Ishikawa (cell line): Measurements from ENCODE around the gene UTY.

Experiments
- CEBPB ChIP-seq: IDR thresholded peaks from 2 replicates; pipeline ENCODE4 v1.6.1; 2012
- CREB1 ChIP-seq: IDR thresholded peaks from 2 replicates; pipeline ENCODE4 v1.6.1; 2012; ENCODE audit warnings: low read depth
- EGR1 ChIP-seq: IDR thresholded peaks from 2 replicates; pipeline ENCODE4 v1.6.1; 2012
- EP300 ChIP-seq: IDR thresholded peaks from 2 replicates; pipeline ENCODE4 v1.6.1; 2012; ENCODE audit warnings: borderline replicate concordance
- NFIC ChIP-seq: IDR thresholded peaks from 2 replicates; pipeline ENCODE4 v1.6.1; 2012
- RAD21 ChIP-seq: IDR thresholded peaks from 2 replicates; pipeline ENCODE4 v1.6.1; 2012; ENCODE audit warnings: low read depth
- TAF1 ChIP-seq: IDR thresholded peaks from 2 replicates; pipeline ENCODE4 v1.6.1; 2012; ENCODE audit warnings: low read depth, mild to moderate bottlenecking
- TEAD4 ChIP-seq: IDR thresholded peaks from 2 replicates; pipeline ENCODE4 v1.6.1; 2012
- YY1 ChIP-seq: IDR thresholded peaks from 2 replicates; pipeline ENCODE4 v1.6.1; 2012; ENCODE audit warnings: low read depth
- ZBTB7A ChIP-seq: IDR thresholded peaks from 2 replicates; pipeline ENCODE4 v1.6.1; 2012; ENCODE audit warnings: low read depth
- TF ChIP-seq, protein P1 (sequence below): IDR thresholded peaks from 2 replicates; pipeline ENCODE4 v1.6.1; 2012
- TF ChIP-seq, protein P2 (sequence below): IDR thresholded peaks from 2 replicates; pipeline ENCODE4 v1.6.1; 2012; ENCODE audit warnings: low read depth, mild to moderate bottlenecking

DNA sequence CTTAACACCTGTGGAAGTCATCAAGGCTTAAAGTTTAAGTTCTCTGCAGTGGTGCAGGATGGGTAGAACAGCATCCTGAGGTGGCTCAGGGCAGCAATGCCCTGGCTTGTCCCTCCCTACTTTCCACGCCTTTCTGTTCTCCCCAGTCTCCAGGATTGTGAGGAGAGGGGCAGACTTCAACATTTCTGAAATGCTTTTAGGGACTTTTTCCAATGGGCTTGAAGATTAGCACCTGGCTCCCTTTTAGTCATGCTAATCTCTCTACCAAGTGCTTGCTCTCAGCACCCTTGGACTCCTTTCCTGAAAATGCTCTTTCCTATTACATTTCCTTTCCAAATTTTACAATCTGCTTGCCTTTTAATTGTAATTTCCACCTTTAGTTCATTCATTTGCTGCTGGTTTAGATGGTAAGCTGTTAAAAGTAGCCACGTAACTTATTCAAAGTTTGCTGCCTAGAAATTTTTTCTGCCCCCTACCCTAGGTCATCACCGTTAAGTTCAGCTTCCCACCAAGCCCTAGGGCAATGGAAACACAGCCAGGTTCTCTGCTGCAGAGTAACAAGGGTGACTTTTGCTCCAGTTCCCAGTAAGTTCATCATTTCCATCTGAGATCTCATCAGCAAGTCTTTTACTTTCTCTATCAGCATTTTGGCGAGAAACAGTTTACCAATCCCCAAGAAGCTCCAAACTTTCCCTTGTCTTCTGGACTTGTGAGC is 183.5 kb downstream of the UTY start:
- TF ChIP-seq, protein P1, sequence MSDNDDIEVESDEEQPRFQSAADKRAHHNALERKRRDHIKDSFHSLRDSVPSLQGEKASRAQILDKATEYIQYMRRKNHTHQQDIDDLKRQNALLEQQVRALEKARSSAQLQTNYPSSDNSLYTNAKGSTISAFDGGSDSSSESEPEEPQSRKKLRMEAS: no peak
- TF ChIP-seq RAD21 (no peak), TEAD4 (no peak), TAF1 (no peak), EP300 (no peak), CEBPB (no peak), YY1 (no peak), NFIC (no peak), ZBTB7A (no peak), CREB1 (no peak), EGR1 (no peak)
- TF ChIP-seq, protein P2, sequence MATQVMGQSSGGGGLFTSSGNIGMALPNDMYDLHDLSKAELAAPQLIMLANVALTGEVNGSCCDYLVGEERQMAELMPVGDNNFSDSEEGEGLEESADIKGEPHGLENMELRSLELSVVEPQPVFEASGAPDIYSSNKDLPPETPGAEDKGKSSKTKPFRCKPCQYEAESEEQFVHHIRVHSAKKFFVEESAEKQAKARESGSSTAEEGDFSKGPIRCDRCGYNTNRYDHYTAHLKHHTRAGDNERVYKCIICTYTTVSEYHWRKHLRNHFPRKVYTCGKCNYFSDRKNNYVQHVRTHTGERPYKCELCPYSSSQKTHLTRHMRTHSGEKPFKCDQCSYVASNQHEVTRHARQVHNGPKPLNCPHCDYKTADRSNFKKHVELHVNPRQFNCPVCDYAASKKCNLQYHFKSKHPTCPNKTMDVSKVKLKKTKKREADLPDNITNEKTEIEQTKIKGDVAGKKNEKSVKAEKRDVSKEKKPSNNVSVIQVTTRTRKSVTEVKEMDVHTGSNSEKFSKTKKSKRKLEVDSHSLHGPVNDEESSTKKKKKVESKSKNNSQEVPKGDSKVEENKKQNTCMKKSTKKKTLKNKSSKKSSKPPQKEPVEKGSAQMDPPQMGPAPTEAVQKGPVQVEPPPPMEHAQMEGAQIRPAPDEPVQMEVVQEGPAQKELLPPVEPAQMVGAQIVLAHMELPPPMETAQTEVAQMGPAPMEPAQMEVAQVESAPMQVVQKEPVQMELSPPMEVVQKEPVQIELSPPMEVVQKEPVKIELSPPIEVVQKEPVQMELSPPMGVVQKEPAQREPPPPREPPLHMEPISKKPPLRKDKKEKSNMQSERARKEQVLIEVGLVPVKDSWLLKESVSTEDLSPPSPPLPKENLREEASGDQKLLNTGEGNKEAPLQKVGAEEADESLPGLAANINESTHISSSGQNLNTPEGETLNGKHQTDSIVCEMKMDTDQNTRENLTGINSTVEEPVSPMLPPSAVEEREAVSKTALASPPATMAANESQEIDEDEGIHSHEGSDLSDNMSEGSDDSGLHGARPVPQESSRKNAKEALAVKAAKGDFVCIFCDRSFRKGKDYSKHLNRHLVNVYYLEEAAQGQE: no peak
